Effector memory CD4-positive, alpha-beta T cell (primary cell): ENCODE data around the gene ITGB5.

Source experiments
- DNase-seq, 3 donors: peaks; one replicate each; pipeline ENCODE4 v3.0.0-alpha.2; 2020
- H3K27ac ChIP-seq: 2 replicates; pipeline ENCODE4 v1.7.0; 2013; ENCODE audit warnings: mild to moderate bottlenecking, low read length, moderate library complexity; ENCODE audit not compliant: insufficient read depth, poor library complexity, severe bottlenecking
- H3K27me3 ChIP-seq: replicated peaks from 2 replicates; pipeline ENCODE4 v1.7.0; 2013; ENCODE audit warnings: mild to moderate bottlenecking, low read length; ENCODE audit not compliant: insufficient read depth, control insufficient read depth, poor library complexity, severe bottlenecking
- H3K36me3 ChIP-seq: 2 replicates; pipeline ENCODE4 v1.7.0; 2013; ENCODE audit warnings: mild to moderate bottlenecking, low read length, moderate library complexity; ENCODE audit not compliant: control insufficient read depth, insufficient read depth
- H3K4me1 ChIP-seq: 2 replicates; pipeline ENCODE4 v1.7.0; 2013; ENCODE audit warnings: low read length, mild to moderate bottlenecking; ENCODE audit not compliant: control insufficient read depth, insufficient read depth, poor library complexity, severe bottlenecking
- H3K4me3 ChIP-seq: 2 replicates; pipeline ENCODE4 v1.7.0; 2013; ENCODE audit warnings: low read length, low read depth, mild to moderate bottlenecking; ENCODE audit not compliant: insufficient read depth, poor library complexity, severe bottlenecking
- H3K9me3 ChIP-seq: 2 replicates; pipeline ENCODE4 v1.7.0; 2013; ENCODE audit warnings: mild to moderate bottlenecking, low read length, moderate library complexity; ENCODE audit not compliant: control insufficient read depth

The ITGB5 gene

GRCh38 chr3:124774841-124775402 lies 112.2 kb downstream of the ITGB5 start:
- Histone ChIP-seq H3K27me3 (peaks cover 3% of the 10 kb centered on the region), H3K9me3 (no peaks in the 10 kb centered on the region), H3K4me3 (no peak overlapping the region), H3K4me1 (no peaks in the 10 kb centered on the region), H3K27ac (no peak overlapping the region), H3K36me3 (no peaks in the 10 kb centered on the region)
- DNase-seq = no peak

- Histone ChIP-seq H3K27ac (no peak overlapping the region), H3K4me1 (no peaks in the 10 kb centered on the region), H3K27me3 (peaks cover 3% of the 10 kb centered on the region), H3K4me3 (no peak overlapping the region), H3K36me3 (no peaks in the 10 kb centered on the region), H3K9me3 (no peaks in the 10 kb centered on the region)
- DNase-seq = no peak
These were observed 112.8 kb downstream of the ITGB5 start for GRCh38 chr3:124774327-124774718.

GRCh38 chr3:124773351-124774326 lies 113.5 kb downstream of the ITGB5 start:
- Histone ChIP-seq H3K27ac (no peak overlapping the region), H3K4me1 (no peaks in the 10 kb centered on the region)

GRCh38 chr3:124772081-124772831 lies 114.9 kb downstream of the ITGB5 start:
- Histone ChIP-seq H3K36me3 (no peaks in the 10 kb centered on the region), H3K4me1 (no peaks in the 10 kb centered on the region), H3K4me3 (no peak overlapping the region), H3K27ac (no peak overlapping the region), H3K27me3 (peaks cover 3% of the 10 kb centered on the region), H3K9me3 (no peaks in the 10 kb centered on the region)
- no peak for DNase-seq

More at GRCh38 chr3:124773351-124774326, 113.5 kb downstream of the ITGB5 start:
- H3K4me3 ChIP-seq = no peak overlapping the region
- no peaks in the 10 kb centered on the region for H3K36me3 ChIP-seq
- peaks cover 3% of the 10 kb centered on the region for H3K27me3 ChIP-seq
- no peak for DNase-seq
- no peaks in the 10 kb centered on the region for H3K9me3 ChIP-seq

DNA sequence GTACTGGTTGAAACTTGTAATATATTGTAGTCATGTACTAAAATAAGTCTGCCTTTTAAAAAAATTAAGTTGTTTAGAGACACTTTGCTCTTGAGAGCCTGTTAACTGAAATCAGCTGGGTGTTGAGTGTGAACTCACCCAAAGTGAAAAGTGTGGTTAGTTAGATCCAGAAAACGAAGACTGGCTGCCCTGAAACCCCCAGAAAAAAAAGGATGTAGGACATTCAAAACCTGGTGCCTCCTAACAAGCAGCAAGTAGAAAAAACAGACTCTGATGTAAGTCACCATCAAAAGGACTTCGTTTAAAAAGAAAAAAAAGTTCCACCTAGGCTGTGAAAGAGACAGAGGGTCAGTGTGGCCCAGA lies 116.1 kb downstream of the ITGB5 start:
- no peaks in the 10 kb centered on the region for H3K4me1 ChIP-seq
- no peak overlapping the region for H3K4me3 ChIP-seq
- H3K9me3 ChIP-seq = no peaks in the 10 kb centered on the region
- H3K27me3 ChIP-seq = peaks cover 3% of the 10 kb centered on the region
- no peak overlapping the region for H3K27ac ChIP-seq
- no peak for DNase-seq
- H3K36me3 ChIP-seq = no peaks in the 10 kb centered on the region

GRCh38 chr3:124770336-124771082 lies 116.7 kb downstream of the ITGB5 start:
- no peak for DNase-seq
- H3K27me3 ChIP-seq = peaks cover 3% of the 10 kb centered on the region
- H3K9me3 ChIP-seq = no peaks in the 10 kb centered on the region
- no peak overlapping the region for H3K4me3 ChIP-seq
- no peaks in the 10 kb centered on the region for H3K4me1 ChIP-seq
- no peaks in the 10 kb centered on the region for H3K36me3 ChIP-seq
- no peak overlapping the region for H3K27ac ChIP-seq

- Histone ChIP-seq H3K4me3 (no peak overlapping the region), H3K4me1 (no peaks in the 10 kb centered on the region), H3K36me3 (no peaks in the 10 kb centered on the region)
These were observed 117.7 kb downstream of the ITGB5 start for GRCh38 chr3:124769462-124769861.

DNA sequence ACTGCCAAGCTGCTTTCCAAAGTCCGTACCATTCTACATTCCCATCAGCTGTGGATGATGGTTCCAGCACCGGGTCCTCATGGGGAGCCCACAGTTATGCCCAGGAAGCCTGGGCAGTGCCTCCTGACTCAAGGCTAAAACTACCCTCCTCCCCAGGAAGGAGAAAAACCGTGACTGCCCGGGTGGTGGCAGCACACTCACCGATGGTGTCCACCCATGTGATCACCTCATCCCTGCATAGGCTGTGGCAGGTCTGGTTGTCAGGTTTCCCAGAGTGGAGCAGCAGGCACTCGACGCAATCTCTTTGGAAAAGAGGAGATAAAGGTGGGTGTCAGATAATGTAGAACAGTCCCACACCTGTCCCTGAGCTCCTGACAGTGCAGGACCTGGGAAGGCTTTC lies 118.4 kb downstream of the ITGB5 start:
- no peak for DNase-seq
- Histone ChIP-seq H3K36me3 (no peaks in the 10 kb centered on the region), H3K27ac (no peak overlapping the region)

More at GRCh38 chr3:124769462-124769861, 117.7 kb downstream of the ITGB5 start:
- H3K9me3 ChIP-seq = no peaks in the 10 kb centered on the region
- no peak for DNase-seq
- H3K27me3 ChIP-seq = peaks cover 3% of the 10 kb centered on the region
- H3K27ac ChIP-seq = no peak overlapping the region

DNA sequence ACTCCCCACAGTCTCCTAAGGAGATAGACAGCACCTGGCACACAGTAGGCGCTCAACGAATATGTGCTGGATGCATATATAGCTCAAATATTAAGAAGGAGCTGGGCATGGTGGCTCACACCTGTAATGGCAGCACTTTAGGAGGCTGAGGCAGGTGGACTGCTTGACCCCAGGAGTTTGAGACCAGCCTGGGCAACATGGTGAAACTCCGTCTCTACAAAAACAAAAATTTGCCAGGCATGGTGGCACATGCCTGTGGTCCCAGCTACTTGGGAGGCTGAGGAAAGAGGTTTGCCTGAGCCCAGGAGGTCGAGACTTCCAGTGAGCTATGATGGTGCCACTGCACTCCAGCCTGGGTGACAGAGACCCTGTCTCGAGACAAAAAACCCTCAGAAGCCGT lies 119.5 kb downstream of the ITGB5 start:
- no peaks in the 10 kb centered on the region for H3K4me1 ChIP-seq
- no peak overlapping the region for H3K27ac ChIP-seq
- H3K36me3 ChIP-seq = no peaks in the 10 kb centered on the region
- H3K9me3 ChIP-seq = no peaks in the 10 kb centered on the region
- no peak overlapping the region for H3K4me3 ChIP-seq
- peaks cover 3% of the 10 kb centered on the region for H3K27me3 ChIP-seq
- no peak for DNase-seq

More for the DNA sequence above, 118.4 kb downstream of the ITGB5 start:
- Histone ChIP-seq H3K4me3 (no peak overlapping the region), H3K27me3 (peaks cover 3% of the 10 kb centered on the region), H3K4me1 (no peaks in the 10 kb centered on the region), H3K9me3 (no peaks in the 10 kb centered on the region)
